GM12878 (cell line): Measurements from ENCODE around the gene FBLN5. TPM values are rescaled to one million over a fixed set of nuclear protein-coding genes. Genes with fewer than 3 reads are reported as not detected.

ENCODE experiments used
- ATAC-seq: fragments of 200-7000 bp; cut with Tn5 transposase; 3 replicates; pipeline ENCODE4 v1.9.1; 2020; ENCODE audit warnings: mild to moderate bottlenecking, moderate library complexity
- BruUV-seq: library from RNA; stranded (reverse); fragments of 400-500 nt; replicated peaks from 2 replicates; lab custom pipeline; 2021; lab: Mats Ljungman, UMichigan
- CTCF ChIA-PET: fragments of 300-600 bp; sonication (Branson Sonifier 250); formaldehyde crosslinking; extraction: SDS; loops from one replicate; lab custom pipeline; 2021; ENCODE audit warnings: inconsistent platforms; lab: Yijun Ruan, JAX
- POLR2A ChIA-PET: fragments of 350-600 bp; formaldehyde crosslinking; extraction: SDS; loops from one replicate; lab custom pipeline; 2021; ENCODE audit warnings: inconsistent platforms; lab: Charles Lee
- RAD21 ChIA-PET: fragments of 300-600 bp; sonication (Branson Sonifier 250); formaldehyde crosslinking; loops from one replicate; lab custom pipeline; 2023; ENCODE audit warnings: antibody characterized with exemption; ENCODE audit not compliant: unreplicated experiment; lab: Charles Lee
- SMC1A ChIA-PET: fragments of 300-600 bp; sonication (Branson Sonifier 250); formaldehyde crosslinking; loops from one replicate; lab custom pipeline; 2023; ENCODE audit not compliant: unreplicated experiment, uncharacterized antibody; lab: Charles Lee
- DNase-seq: peaks from one replicate; pipeline ENCODE4 v3.0.0-alpha.2; 2011; ENCODE audit warnings: low read depth, low spot score
- FAIRE-seq: peaks from 3 replicates; lab custom pipeline; 2011; peaks lifted over from hg19 to GRCh38; lab: Jason Lieb, UNC
- H2AFZ ChIP-seq: 2 replicates; pipeline ENCODE4 v1.6.0; 2011; ENCODE audit warnings: low read depth, low read length, control low read depth; ENCODE audit not compliant: control insufficient read depth
- H3K27ac ChIP-seq: 2 replicates; pipeline ENCODE4 v1.5.1; 2011; ENCODE audit warnings: control low read depth; ENCODE audit not compliant: control insufficient read depth, insufficient read depth
- H3K27me3 ChIP-seq, 2 experiments: replicated peaks in 1 of 2; 2 replicates each; pipeline versions ENCODE4 v1.6.0 to v1.6.1; 2011; ENCODE audit warnings: low read length in 1 of 2; ENCODE audit not compliant: control insufficient read depth in 2 of 2, insufficient read depth in 2 of 2
- H3K36me3 ChIP-seq, 2 experiments: 2 replicates each; pipeline ENCODE4 v1.5.1; 2011; ENCODE audit warnings: low read length in 1 of 2; ENCODE audit not compliant: control insufficient read depth in 2 of 2, insufficient read depth in 2 of 2
- H3K4me1 ChIP-seq: 2 replicates; pipeline ENCODE4 v1.6.1; 2011; ENCODE audit warnings: mild to moderate bottlenecking, low read length, moderate library complexity, mixed read lengths; ENCODE audit not compliant: control insufficient read depth, insufficient read depth
- H3K4me2 ChIP-seq: 2 replicates; pipeline ENCODE4 v1.6.0; 2011; ENCODE audit warnings: control low read depth; ENCODE audit not compliant: control insufficient read depth, insufficient read depth
- H3K4me3 ChIP-seq: fragments of 200-600 bp; sonication (generic); 2 replicates; pipeline ENCODE4 v1.5.1; 2016
- H3K79me2 ChIP-seq: 2 replicates; pipeline ENCODE4 v1.6.0; 2011; ENCODE audit warnings: low read length; ENCODE audit not compliant: control insufficient read depth, insufficient read depth
- H3K9ac ChIP-seq: 2 replicates; pipeline ENCODE4 v1.8.0; 2011; ENCODE audit warnings: low read length, control low read depth, mixed read lengths; ENCODE audit not compliant: control insufficient read depth, insufficient read depth
- H3K9me3 ChIP-seq: replicated peaks from 3 replicates; pipeline ENCODE4 v1.5.1; 2011; ENCODE audit warnings: mild to moderate bottlenecking, low read length; ENCODE audit not compliant: control insufficient read depth, insufficient read depth
- H4K20me1 ChIP-seq: 2 replicates; pipeline ENCODE4 v1.6.0; 2011; ENCODE audit not compliant: control insufficient read depth, insufficient read depth
- CBFB ChIP-seq: IDR thresholded peaks from 2 replicates; pipeline ENCODE4 v1.6.1; 2016; ENCODE audit warnings: antibody characterized with exemption, low read depth
- GABPA ChIP-seq: IDR thresholded peaks from 2 replicates; pipeline ENCODE4 v1.6.1; 2014; ENCODE audit warnings: antibody characterized with exemption, low read depth, mild to moderate bottlenecking, inconsistent platforms
- MLLT1 ChIP-seq: fragments of 450-650 bp; IDR thresholded peaks from 2 replicates; pipeline ENCODE4 v1.6.1; 2016; ENCODE audit warnings: mild to moderate bottlenecking
- NFIC ChIP-seq: IDR thresholded peaks from 2 replicates; pipeline ENCODE4 v1.6.1; 2012; ENCODE audit warnings: low read depth, mild to moderate bottlenecking, inconsistent platforms, low read length, moderate library complexity
- NFYA ChIP-seq: IDR thresholded peaks from 2 replicates; pipeline ENCODE4 v1.6.1; 2011; ENCODE audit warnings: low read depth, mild to moderate bottlenecking, low read length, improper control_type of control experiment, borderline replicate concordance
- NFYB ChIP-seq: IDR thresholded peaks from 2 replicates; pipeline ENCODE4 v1.6.1; 2011; ENCODE audit warnings: low read depth, mild to moderate bottlenecking, low read length, improper control_type of control experiment, moderate library complexity; ENCODE audit not compliant: insufficient read depth
- PAX5 ChIP-seq: IDR thresholded peaks from 2 replicates; pipeline ENCODE4 v1.6.1; 2011; ENCODE audit warnings: low read depth, low read length, borderline replicate concordance
- RAD21 ChIP-seq: IDR thresholded peaks from 2 replicates; pipeline ENCODE4 v1.6.1; 2011; ENCODE audit warnings: mild to moderate bottlenecking, low read depth, low read length, moderate library complexity; ENCODE audit not compliant: insufficient read depth
- RCOR1 ChIP-seq: conservative IDR thresholded peaks from 2 replicates; pipeline ENCODE4 v1.6.1; 2012; ENCODE audit warnings: low read depth, low read length, improper control_type of control experiment
- RELA ChIP-seq: fragments of 450-650 bp; IDR thresholded peaks from 2 replicates; pipeline ENCODE4 v1.8.0; 2014; ENCODE audit warnings: borderline replicate concordance; ENCODE audit not compliant: partially characterized antibody
- SMAD5 ChIP-seq: IDR thresholded peaks from 2 replicates; pipeline ENCODE4 v1.6.1; 2016; ENCODE audit warnings: antibody characterized with exemption, low read depth
- SUPT20H ChIP-seq: IDR thresholded peaks from 2 replicates; pipeline ENCODE4 v1.6.1; 2011; ENCODE audit warnings: low read depth, mild to moderate bottlenecking, low read length, moderate library complexity, borderline replicate concordance; ENCODE audit not compliant: control insufficient read depth
- TARDBP ChIP-seq: IDR thresholded peaks from 2 replicates; pipeline ENCODE4 v1.6.1; 2016; ENCODE audit warnings: borderline replicate concordance
- TCF12 ChIP-seq: IDR thresholded peaks from 2 replicates; pipeline ENCODE4 v1.6.1; 2011; ENCODE audit warnings: low read depth, mild to moderate bottlenecking, low read length
- ZNF384 ChIP-seq: IDR thresholded peaks from 2 replicates; pipeline ENCODE4 v1.6.1; 2012; ENCODE audit warnings: low read depth, mild to moderate bottlenecking, low read length, improper control_type of control experiment, borderline replicate concordance
- WGBS: methylation state at CpG from one replicate; pipeline ENCODE4 v1.1.6; 2016; ENCODE audit warnings: low lambda C conversion rate; ENCODE audit not compliant: insufficient replicate concordance, insufficient coverage; ENCODE audit errors: missing lambda C conversion rate; 5-methylcytosine and 5-hydroxymethylcytosine counted together
- in situ Hi-C: fragments of 300-500 bp; cut with MboI; formaldehyde crosslinking; loops from 9 replicates; pipeline ENCODE4 v1.14.3; 2018; ENCODE audit warnings: mixed read lengths
- intact Hi-C: fragments of 100-400 bp; cut with micrococcal nuclease; formaldehyde crosslinking; loops from one replicate; pipeline ENCODE4 v1.14.2; 2022; ENCODE audit not compliant: unreplicated experiment
- polyA plus RNA-seq, 11 experiments: library from polyadenylated mRNA; depleted of rRNA in 4 of 11; unstranded in 6 of 11; stranded (reverse) in 5 of 11; fragments of >200 nt; fragmentation: Nextera tagmentation in 4 of 11; fragmentation: Illumina TruSeq in 1 of 11; extraction: Ambion mirVana in 4 of 11; extraction: Trizol in 1 of 11; gene quantifications; 1 replicate in 1 of 11; 2 replicates in 10 of 11; pipeline versions ENCODE4 v1.2.1 to v1.2.3, GENCODE V29; 2011 to 2016; ENCODE audit warnings: inconsistent platforms in 2 of 11, missing spikeins in 2 of 11, low read depth in 1 of 11
- total RNA-seq, 4 experiments: library from RNA; depleted of rRNA in 3 of 4; stranded (reverse); fragments of >200 nt in 3 of 4; fragmentation: Illumina TruSeq in 1 of 4; extraction: Trizol in 1 of 4; gene quantifications; 2 replicates each; pipeline versions ENCODE4 v1.2.1 to v1.2.3, GENCODE V29; 2013 to 2021
- TF ChIP-seq, protein P1 (sequence below): fragments of 450-650 bp; formaldehyde crosslinking; IDR thresholded peaks from 2 replicates; pipeline ENCODE4 v1.5.0; 2022; ENCODE audit warnings: mild to moderate bottlenecking, missing genetic modification characterization

The FBLN5 gene
- total and polyA plus RNA-seq, 10 of the 15 experiments (the other 5 are each of a cell fraction or from before 2014, with no cell fraction given): 0.03 to 0.64 (median 0.24) TPM

GRCh38 chr14:91896419-91896818 is 51.1 kb downstream of the FBLN5 start:
- FAIRE-seq: no peak
- no peaks in the 10 kb centered on the region for H4K20me1 ChIP-seq
- WGBS: 52% methylated on average over 4 of the region's 4 CpGs
- no peaks in the 10 kb centered on the region for H3K79me2 ChIP-seq
- DNase-seq: no peak
- no peak overlapping the region for H3K9ac ChIP-seq
- ChIA-PET POLR2A (interaction anchor here (0.6 kb wide), 1 partner anchor 237 kb away, joined by 10 read pairs; no protein-coding TSS in a partner anchor), SMC1A (interaction anchor here (0.8 to 1.3 kb wide), 2 partner anchors 245 to 246 kb away, joined by 3 read pairs; no protein-coding TSS in a partner anchor), RAD21 (interaction anchor here (0.6 kb wide), 1 partner anchor 410 kb away, joined by 3 read pairs; no protein-coding TSS in a partner anchor), CTCF (interaction anchor here (1.1 to 1.2 kb wide), 2 partner anchors 23 to 247 kb away, joined by 3 read pairs; no protein-coding TSS in a partner anchor)
- intact Hi-C loops (no loop called here), in situ Hi-C loops (no loop called here)
- no peak overlapping the region for H3K4me3 ChIP-seq
- no peaks in the 10 kb centered on the region for H3K36me3 ChIP-seq
- no peak overlapping the region for H2AFZ ChIP-seq
- BruUV-seq: no TSS peak
- no peaks in the 10 kb centered on the region for H3K9me3 ChIP-seq
- H3K27me3 ChIP-seq: peaks cover 0 to 1% of the 10 kb centered on the region in 2 experiments; a peak in 2 of 4 replicates
- no peak for ATAC-seq
- H3K27ac ChIP-seq: no peak overlapping the region
- H3K4me2 ChIP-seq: no peak overlapping the region
- no peaks in the 10 kb centered on the region for H3K4me1 ChIP-seq
- TF ChIP-seq PAX5 (no peak), RAD21 (no peak), GABPA (no peak), NFYB (no peak), RELA (no peak), TCF12 (no peak), NFYA (no peak), SUPT20H (no peak), TARDBP (no peak), SMAD5 (no peak), ZNF384 (no peak), CBFB (no peak), NFIC (no peak), MLLT1 (no peak), RCOR1 (no peak)
- TF ChIP-seq, protein P1, sequence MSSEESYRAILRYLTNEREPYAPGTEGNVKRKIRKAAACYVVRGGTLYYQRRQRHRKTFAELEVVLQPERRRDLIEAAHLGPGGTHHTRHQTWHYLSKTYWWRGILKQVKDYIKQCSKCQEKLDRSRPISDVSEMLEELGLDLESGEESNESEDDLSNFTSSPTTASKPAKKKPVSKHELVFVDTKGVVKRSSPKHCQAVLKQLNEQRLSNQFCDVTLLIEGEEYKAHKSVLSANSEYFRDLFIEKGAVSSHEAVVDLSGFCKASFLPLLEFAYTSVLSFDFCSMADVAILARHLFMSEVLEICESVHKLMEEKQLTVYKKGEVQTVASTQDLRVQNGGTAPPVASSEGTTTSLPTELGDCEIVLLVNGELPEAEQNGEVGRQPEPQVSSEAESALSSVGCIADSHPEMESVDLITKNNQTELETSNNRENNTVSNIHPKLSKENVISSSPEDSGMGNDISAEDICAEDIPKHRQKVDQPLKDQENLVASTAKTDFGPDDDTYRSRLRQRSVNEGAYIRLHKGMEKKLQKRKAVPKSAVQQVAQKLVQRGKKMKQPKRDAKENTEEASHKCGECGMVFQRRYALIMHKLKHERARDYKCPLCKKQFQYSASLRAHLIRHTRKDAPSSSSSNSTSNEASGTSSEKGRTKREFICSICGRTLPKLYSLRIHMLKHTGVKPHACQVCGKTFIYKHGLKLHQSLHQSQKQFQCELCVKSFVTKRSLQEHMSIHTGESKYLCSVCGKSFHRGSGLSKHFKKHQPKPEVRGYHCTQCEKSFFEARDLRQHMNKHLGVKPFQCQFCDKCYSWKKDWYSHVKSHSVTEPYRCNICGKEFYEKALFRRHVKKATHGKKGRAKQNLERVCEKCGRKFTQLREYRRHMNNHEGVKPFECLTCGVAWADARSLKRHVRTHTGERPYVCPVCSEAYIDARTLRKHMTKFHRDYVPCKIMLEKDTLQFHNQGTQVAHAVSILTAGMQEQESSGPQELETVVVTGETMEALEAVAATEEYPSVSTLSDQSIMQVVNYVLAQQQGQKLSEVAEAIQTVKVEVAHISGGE (CRISPR knock-in tag): no peak
